Thyroid gland (tissue), 4 donors: Measurements from ENCODE around the gene SLC8B1. TPM values are rescaled to one million over a fixed set of nuclear protein-coding genes. Genes with fewer than 3 reads are reported as not detected.

Experiments
- DNase-seq, 2 donors: peaks; one replicate each; pipeline ENCODE4 v3.0.0-alpha.2; 2019
- H3K27ac ChIP-seq, 3 donors: fragments of 200-600 bp; sonication (generic); 1 replicate in 2 of 3; 2 replicates in 1 of 3; pipeline ENCODE4 v1.5.1; 2016 to 2019; ENCODE audit warnings: mild to moderate bottlenecking in 1 of 3, moderate library complexity in 1 of 3
- H3K27me3 ChIP-seq: fragments of 200-600 bp; sonication (generic); one replicate; pipeline ENCODE4 v1.5.1; 2019
- H3K36me3 ChIP-seq, 2 donors: fragments of 200-600 bp; sonication (generic); one replicate each; pipeline ENCODE4 v1.5.1; 2016 to 2019
- H3K4me1 ChIP-seq, 2 donors: fragments of 200-600 bp; sonication (generic); one replicate each; pipeline ENCODE4 v1.5.1; 2017 to 2019
- H3K4me3 ChIP-seq, 3 donors: fragments of 200-600 bp; sonication (generic); replicated peaks in 1 of 3; 1 replicate in 2 of 3; 2 replicates in 1 of 3; pipeline ENCODE4 v1.5.1; 2016; ENCODE audit warnings: mild to moderate bottlenecking in 1 of 3
- H3K9me3 ChIP-seq: fragments of 200-600 bp; sonication (generic); one replicate; pipeline ENCODE4 v1.5.1; 2017
- CTCF ChIP-seq, 6 experiments: fragments of 200-600 bp in 3 of 6; fragments of 450-650 bp in 3 of 6; sonication (generic) in 3 of 6; IDR thresholded peaks; one replicate each; pipeline ENCODE4 v1.5.1; 2016 to 2019; ENCODE audit warnings: antibody characterized with exemption in 6 of 6, mild to moderate bottlenecking in 2 of 6, inconsistent platforms in 1 of 6, moderate library complexity in 1 of 6
- POLR2A ChIP-seq, 2 donors: fragments of 450-650 bp; IDR thresholded peaks; one replicate each; pipeline ENCODE4 v1.6.1; 2017; ENCODE audit warnings: antibody characterized with exemption in 2 of 2, mild to moderate bottlenecking in 2 of 2, moderate library complexity in 1 of 2
- WGBS, 2 donors: methylation state at CpG; one replicate each; pipeline ENCODE4 v1.1.5; 2017; 5-methylcytosine and 5-hydroxymethylcytosine counted together
- intact Hi-C: fragments of 100-400 bp; cut with DNase I; formaldehyde crosslinking; loops from one replicate; pipeline ENCODE4 v1.15.1; 2023
- total RNA-seq, 4 donors: library from RNA; depleted of rRNA; stranded (reverse); fragments of >200 nt; gene quantifications; one replicate each; pipeline ENCODE4 v1.2.3, GENCODE V29; 2016

SLC8B1 gene
- total RNA-seq, 4 donors from 2014 or later = 23.3 to 50.5 (median 30.7) TPM

GRCh38 chr12:113365639-113366395 is 30.9 kb upstream of the SLC8B1 start:
- no peak for DNase-seq
- Histone ChIP-seq H3K36me3 (no peaks in the 10 kb centered on the region), H3K4me3 (no peak overlapping the region), H3K4me1 (no peaks in the 10 kb centered on the region), H3K27ac (no peak overlapping the region), H3K27me3 (no peaks in the 10 kb centered on the region), H3K9me3 (no peaks in the 10 kb centered on the region)
- 87 to 88% methylated on average over 7 of the region's 7 CpGs for whole genome bisulfite sequencing, 2 donors
- intact Hi-C loops = no loop called here
- TF ChIP-seq CTCF (IDR thresholded peaks at IDR 0.05) (no peak), POLR2A (IDR thresholded peaks at IDR 0.05) (no peak)

- Histone ChIP-seq H3K9me3 (no peaks in the 10 kb centered on the region), H3K36me3 (no peaks in the 10 kb centered on the region), H3K27me3 (no peaks in the 10 kb centered on the region), H3K27ac (no peak overlapping the region), H3K4me1 (no peaks in the 10 kb centered on the region), H3K4me3 (no peak overlapping the region)
- TF ChIP-seq CTCF (IDR thresholded peaks at IDR 0.05) = no peak
- no peak for TF ChIP-seq POLR2A (IDR thresholded peaks at IDR 0.05)
- 94 to 97% methylated on average over 5 of the region's 5 CpGs for WGBS, 2 donors
- intact Hi-C loops = no loop called here
- no peak for DNase-seq
These were observed 29.8 kb upstream of the SLC8B1 start for GRCh38 chr12:113364698-113365097.

- TF ChIP-seq CTCF (IDR thresholded peaks at IDR 0.05) = no peak
- no peak for TF ChIP-seq POLR2A (IDR thresholded peaks at IDR 0.05)
- no peaks in the 10 kb centered on the region for H3K36me3 ChIP-seq
- no peak overlapping the region for H3K27ac ChIP-seq
- H3K27me3 ChIP-seq = no peaks in the 10 kb centered on the region
- H3K9me3 ChIP-seq = no peaks in the 10 kb centered on the region
- DNase-seq = no peak
- H3K4me3 ChIP-seq = no peak overlapping the region
- WGBS, 2 donors = 84 to 89% methylated on average over 12 of the region's 12 CpGs
- peaks cover 0 to 4% of the 10 kb centered on the region in 2 donors for H3K4me1 ChIP-seq
- intact Hi-C loops = no loop called here
These were observed 26.9 kb upstream of the SLC8B1 start for GRCh38 chr12:113361574-113362370.

- peaks cover 0 to 4% of the 10 kb centered on the region in 2 donors for H3K4me1 ChIP-seq
- no peak overlapping the region for H3K4me3 ChIP-seq
- no peaks in the 10 kb centered on the region for H3K36me3 ChIP-seq
- no peaks in the 10 kb centered on the region for H3K9me3 ChIP-seq
- intact Hi-C loops = loop anchor here (2.0 to 10.0 kb wide), 2 partner anchors 25 to 65 kb away; partner anchors contain the start of genes SDSL and SLC8B1
- TF ChIP-seq CTCF (IDR thresholded peaks at IDR 0.05) (no peak), POLR2A (IDR thresholded peaks at IDR 0.05) (no peak)
- 76 to 82% methylated on average over 9 of the region's 9 CpGs for WGBS, 2 donors
- no peaks in the 10 kb centered on the region for H3K27me3 ChIP-seq
- H3K27ac ChIP-seq = no peak overlapping the region
- peak in 1 of 2 donors; percentile 12 for DNase-seq
These were observed 25.2 kb upstream of the SLC8B1 start for GRCh38 chr12:113359939-113360748.
